ENCODE measurements around the gene HGS.

Gene HGS, protein sequence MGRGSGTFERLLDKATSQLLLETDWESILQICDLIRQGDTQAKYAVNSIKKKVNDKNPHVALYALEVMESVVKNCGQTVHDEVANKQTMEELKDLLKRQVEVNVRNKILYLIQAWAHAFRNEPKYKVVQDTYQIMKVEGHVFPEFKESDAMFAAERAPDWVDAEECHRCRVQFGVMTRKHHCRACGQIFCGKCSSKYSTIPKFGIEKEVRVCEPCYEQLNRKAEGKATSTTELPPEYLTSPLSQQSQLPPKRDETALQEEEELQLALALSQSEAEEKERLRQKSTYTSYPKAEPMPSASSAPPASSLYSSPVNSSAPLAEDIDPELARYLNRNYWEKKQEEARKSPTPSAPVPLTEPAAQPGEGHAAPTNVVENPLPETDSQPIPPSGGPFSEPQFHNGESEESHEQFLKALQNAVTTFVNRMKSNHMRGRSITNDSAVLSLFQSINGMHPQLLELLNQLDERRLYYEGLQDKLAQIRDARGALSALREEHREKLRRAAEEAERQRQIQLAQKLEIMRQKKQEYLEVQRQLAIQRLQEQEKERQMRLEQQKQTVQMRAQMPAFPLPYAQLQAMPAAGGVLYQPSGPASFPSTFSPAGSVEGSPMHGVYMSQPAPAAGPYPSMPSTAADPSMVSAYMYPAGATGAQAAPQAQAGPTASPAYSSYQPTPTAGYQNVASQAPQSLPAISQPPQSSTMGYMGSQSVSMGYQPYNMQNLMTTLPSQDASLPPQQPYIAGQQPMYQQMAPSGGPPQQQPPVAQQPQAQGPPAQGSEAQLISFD

GRCh38 chr17:81683584-81684441 lies at the start of gene HGS, which contains the start of gene ARL16:
Gene HGS (plus strand): TSS chr17:81684011. CDS start chr17:81684067, 56 bp downstream.
Gene ARL16 (minus strand): TSS chr17:81683797. CDS start chr17:81683753, 44 bp downstream.
- Histone ChIP-seq H3K4me3 (ENCODE audit: low read length) (peak within 1 kb of the TSS; percentile 86), H3K9me3 (ENCODE audit: low read length) (no peaks in the 10 kb centered on the region), H3K27me3 (ENCODE audit: insufficient read depth, low read length) (no peaks in the 10 kb centered on the region), H2AFZ (ENCODE audit: low read depth, low read length) (peak within 1 kb of the TSS; percentile 20), H3K36me3 (ENCODE audit: insufficient read depth, low read length) (peaks cover 30% of the 10 kb centered on the region), H3K4me1 (ENCODE audit: insufficient read depth, low read length) (peaks cover 21% of the 10 kb centered on the region)

DNA sequence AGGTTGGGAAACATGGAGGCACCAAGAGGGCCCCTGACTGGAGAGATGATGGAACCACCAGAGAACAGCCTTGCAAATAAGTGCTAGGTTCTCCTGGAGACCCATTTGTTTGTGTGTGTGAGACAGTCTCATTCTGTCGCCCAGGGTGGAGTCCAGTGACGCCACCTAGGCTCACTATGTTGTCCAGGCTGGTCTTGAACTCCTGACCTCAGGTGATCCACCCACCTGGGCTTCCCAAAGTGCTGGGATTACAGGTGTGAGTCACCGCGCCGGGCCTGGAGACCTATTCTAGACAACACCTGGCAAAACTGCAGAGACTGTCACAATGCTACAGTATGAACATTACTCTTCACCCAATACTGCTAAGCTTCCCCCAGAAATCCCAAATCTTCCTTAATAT lies 48.4 kb upstream of the HGS start:
- H3K27me3 ChIP-seq (ENCODE audit: insufficient read depth, low read length): no peaks in the 10 kb centered on the region
- no peaks in the 10 kb centered on the region for H3K9me3 ChIP-seq (ENCODE audit: low read length)
- H3K4me3 ChIP-seq (ENCODE audit: low read length): peak overlapping the region; percentile 65

DNA sequence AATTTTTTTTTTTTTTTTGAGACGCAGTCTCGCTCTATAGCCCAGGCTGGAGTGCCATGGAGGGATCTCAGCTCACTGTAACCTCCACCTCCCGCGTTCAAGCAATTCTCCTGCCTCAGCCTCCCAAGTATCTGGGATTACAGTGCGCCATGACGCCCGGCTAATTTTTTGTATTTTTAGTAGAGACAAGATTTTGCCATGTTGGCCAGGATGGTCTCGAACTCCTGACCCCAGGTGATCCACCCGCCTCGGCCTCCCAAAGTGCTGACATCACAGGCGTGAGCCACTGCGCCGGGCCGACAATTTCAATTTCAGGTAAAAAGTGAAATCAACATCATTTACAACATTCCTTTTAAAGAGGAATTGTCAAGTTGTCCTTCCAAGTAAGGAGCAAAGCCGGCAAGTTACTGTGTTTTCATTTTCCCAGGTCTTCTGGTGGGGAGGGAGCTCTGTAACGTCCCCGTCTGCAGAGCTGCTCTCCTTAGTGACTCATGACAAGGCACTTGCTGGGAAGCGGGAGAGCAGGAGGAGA lies 47.8 kb upstream of the HGS start:
- H3K27me3 ChIP-seq (ENCODE audit: insufficient read depth, low read length): no peaks in the 10 kb centered on the region
- H3K9me3 ChIP-seq (ENCODE audit: low read length): no peaks in the 10 kb centered on the region
- peak overlapping the region; percentile 65 for H3K4me3 ChIP-seq (ENCODE audit: low read length)
- H3K4me1 ChIP-seq (ENCODE audit: insufficient read depth, low read length): peaks cover 10% of the 10 kb centered on the region
- H3K36me3 ChIP-seq (ENCODE audit: insufficient read depth, low read length): peaks cover 5% of the 10 kb centered on the region
- H2AFZ ChIP-seq (ENCODE audit: low read depth, low read length): no peak overlapping the region

More for the DNA sequence above, 48.4 kb upstream of the HGS start:
- Histone ChIP-seq H2AFZ (ENCODE audit: low read depth, low read length) (no peak overlapping the region), H3K4me1 (ENCODE audit: insufficient read depth, low read length) (peaks cover 10% of the 10 kb centered on the region), H3K36me3 (ENCODE audit: insufficient read depth, low read length) (peaks cover 5% of the 10 kb centered on the region)

GRCh38 chr17:81636505-81637288 lies 47.1 kb upstream of the HGS start, which contains the start of the genes NPLOC4 and TSPAN10:
Gene NPLOC4 (minus strand): TSS chr17:81637112. CDS start chr17:81636930, 182 bp downstream.
Gene TSPAN10 (plus strand): TSS chr17:81637196. CDS start chr17:81642413, 5,217 bp downstream.
- H3K9me3 ChIP-seq (ENCODE audit: low read length): no peaks in the 10 kb centered on the region
- peak within 1 kb of the TSS; percentile 65 for H3K4me3 ChIP-seq (ENCODE audit: low read length)
- no peaks in the 10 kb centered on the region for H3K27me3 ChIP-seq (ENCODE audit: insufficient read depth, low read length)
- H3K4me1 ChIP-seq (ENCODE audit: insufficient read depth, low read length): peaks cover 10% of the 10 kb centered on the region
- peaks cover 3% of the 10 kb centered on the region for H3K36me3 ChIP-seq (ENCODE audit: insufficient read depth, low read length)
- H2AFZ ChIP-seq (ENCODE audit: low read depth, low read length): peak within 1 kb of the TSS; percentile 7

GRCh38 chr17:81638683-81639082 lies 45.1 kb upstream of the HGS start:
- Histone ChIP-seq H3K4me3 (ENCODE audit: low read length) (no peak overlapping the region), H3K4me1 (ENCODE audit: insufficient read depth, low read length) (peaks cover 10% of the 10 kb centered on the region), H3K9me3 (ENCODE audit: low read length) (no peaks in the 10 kb centered on the region), H3K27me3 (ENCODE audit: insufficient read depth, low read length) (no peaks in the 10 kb centered on the region), H2AFZ (ENCODE audit: low read depth, low read length) (no peak overlapping the region), H3K36me3 (ENCODE audit: insufficient read depth, low read length) (no peaks in the 10 kb centered on the region)

- Histone ChIP-seq H3K4me3 (ENCODE audit: low read length) (no peak overlapping the region), H3K36me3 (ENCODE audit: insufficient read depth, low read length) (no peaks in the 10 kb centered on the region), H3K9me3 (ENCODE audit: low read length) (no peaks in the 10 kb centered on the region)
Observed at GRCh38 chr17:81640011-81640410, 43.8 kb upstream of the HGS start.

DNA sequence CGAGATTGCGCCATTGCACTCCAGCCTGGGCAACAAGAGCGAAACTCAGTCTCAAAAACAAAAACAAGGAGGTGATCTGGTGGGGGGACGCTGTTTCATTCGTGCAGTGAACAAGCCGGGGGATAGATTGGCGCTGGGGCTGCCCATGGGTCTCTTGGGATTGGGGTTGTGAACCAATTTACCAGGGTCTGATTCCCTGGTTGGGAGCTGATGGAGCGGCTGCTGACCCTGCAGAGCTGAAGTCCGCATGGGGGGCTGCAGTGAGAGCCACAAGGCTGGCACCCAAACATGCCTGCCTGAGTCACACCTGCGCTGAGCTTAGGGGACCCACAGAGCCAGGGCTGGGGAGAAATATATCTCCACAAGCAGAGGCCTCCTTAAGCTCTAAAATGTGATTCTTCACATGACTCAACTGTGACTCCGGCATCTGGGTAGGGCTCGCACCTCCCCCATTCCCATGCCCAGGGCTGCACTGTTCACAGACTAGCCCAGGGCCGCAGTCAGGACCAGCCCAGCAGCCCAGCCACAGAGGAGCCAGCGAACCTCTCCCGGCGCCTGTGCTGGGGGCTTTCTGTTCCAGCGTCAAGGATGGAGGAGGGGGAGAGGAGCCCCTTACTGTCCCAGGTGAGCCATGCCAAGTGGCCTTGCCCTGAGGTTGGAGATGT lies 41.9 kb upstream of the HGS start:
- no peak overlapping the region for H2AFZ ChIP-seq (ENCODE audit: low read depth, low read length)

More at GRCh38 chr17:81640011-81640410, 43.8 kb upstream of the HGS start:
- Histone ChIP-seq H2AFZ (ENCODE audit: low read depth, low read length) (no peak overlapping the region), H3K4me1 (ENCODE audit: insufficient read depth, low read length) (peaks cover 10% of the 10 kb centered on the region), H3K27me3 (ENCODE audit: insufficient read depth, low read length) (no peaks in the 10 kb centered on the region)

GRCh38 chr17:81644496-81644895 lies 39.3 kb upstream of the HGS start:
- Histone ChIP-seq H3K27me3 (ENCODE audit: insufficient read depth, low read length) (peaks cover 18% of the 10 kb centered on the region), H3K4me1 (ENCODE audit: insufficient read depth, low read length) (no peaks in the 10 kb centered on the region), H3K36me3 (ENCODE audit: insufficient read depth, low read length) (no peaks in the 10 kb centered on the region), H3K9me3 (ENCODE audit: low read length) (peaks cover 7% of the 10 kb centered on the region), H3K4me3 (ENCODE audit: low read length) (no peak overlapping the region), H2AFZ (ENCODE audit: low read depth, low read length) (no peak overlapping the region)

More for the DNA sequence above, 41.9 kb upstream of the HGS start:
- Histone ChIP-seq H3K9me3 (ENCODE audit: low read length) (no peaks in the 10 kb centered on the region), H3K4me3 (ENCODE audit: low read length) (no peak overlapping the region), H3K36me3 (ENCODE audit: insufficient read depth, low read length) (no peaks in the 10 kb centered on the region), H3K27me3 (ENCODE audit: insufficient read depth, low read length) (peaks cover 4% of the 10 kb centered on the region), H3K4me1 (ENCODE audit: insufficient read depth, low read length) (no peaks in the 10 kb centered on the region)

DNA sequence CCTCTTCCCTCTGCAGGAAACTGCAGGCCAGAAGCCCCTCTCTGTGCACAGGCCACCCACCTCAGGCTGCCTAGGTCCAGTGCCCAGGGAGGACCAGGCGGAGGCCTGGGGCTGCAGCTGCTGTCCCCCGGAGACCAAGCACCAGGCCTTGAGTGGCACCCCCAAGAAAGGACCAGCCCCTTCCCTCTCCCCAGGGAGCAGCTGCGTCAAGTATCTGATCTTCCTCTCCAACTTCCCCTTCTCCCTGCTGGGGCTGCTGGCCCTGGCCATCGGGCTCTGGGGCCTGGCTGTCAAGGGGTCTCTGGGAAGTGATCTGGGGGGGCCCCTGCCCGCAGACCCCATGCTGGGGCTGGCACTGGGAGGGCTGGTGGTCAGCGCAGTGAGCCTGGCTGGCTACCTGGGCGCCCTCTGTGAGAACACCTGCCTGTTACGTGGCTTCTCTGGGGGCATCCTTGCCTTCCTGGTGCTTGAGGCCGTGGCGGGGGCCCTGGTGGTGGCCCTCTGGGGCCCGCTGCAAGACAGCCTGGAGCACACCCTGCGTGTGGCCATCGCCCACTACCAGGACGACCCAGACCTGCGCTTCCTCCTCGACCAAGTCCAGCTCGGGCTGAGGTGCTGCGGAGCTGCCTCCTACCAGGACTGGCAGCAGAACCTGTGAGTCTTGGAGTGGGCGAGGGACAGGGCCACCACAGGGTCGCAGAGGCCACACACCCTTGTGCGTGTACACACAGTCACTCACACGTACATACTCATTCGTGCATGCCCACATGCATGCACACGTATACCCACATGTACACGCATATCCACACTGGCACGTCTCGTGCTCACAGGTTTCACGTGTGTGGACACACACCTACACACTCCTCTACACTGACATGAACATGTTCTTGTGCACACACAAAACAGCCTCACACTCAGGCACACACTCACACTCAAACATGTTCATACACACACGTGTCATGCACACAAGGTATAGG lies 38.5 kb upstream of the HGS start:
- Histone ChIP-seq H3K9me3 (ENCODE audit: low read length) (peaks cover 7% of the 10 kb centered on the region), H3K4me1 (ENCODE audit: insufficient read depth, low read length) (no peaks in the 10 kb centered on the region), H3K27me3 (ENCODE audit: insufficient read depth, low read length) (peaks cover 18% of the 10 kb centered on the region), H3K4me3 (ENCODE audit: low read length) (no peak overlapping the region), H3K36me3 (ENCODE audit: insufficient read depth, low read length) (no peaks in the 10 kb centered on the region), H2AFZ (ENCODE audit: low read depth, low read length) (no peak overlapping the region)

DNA sequence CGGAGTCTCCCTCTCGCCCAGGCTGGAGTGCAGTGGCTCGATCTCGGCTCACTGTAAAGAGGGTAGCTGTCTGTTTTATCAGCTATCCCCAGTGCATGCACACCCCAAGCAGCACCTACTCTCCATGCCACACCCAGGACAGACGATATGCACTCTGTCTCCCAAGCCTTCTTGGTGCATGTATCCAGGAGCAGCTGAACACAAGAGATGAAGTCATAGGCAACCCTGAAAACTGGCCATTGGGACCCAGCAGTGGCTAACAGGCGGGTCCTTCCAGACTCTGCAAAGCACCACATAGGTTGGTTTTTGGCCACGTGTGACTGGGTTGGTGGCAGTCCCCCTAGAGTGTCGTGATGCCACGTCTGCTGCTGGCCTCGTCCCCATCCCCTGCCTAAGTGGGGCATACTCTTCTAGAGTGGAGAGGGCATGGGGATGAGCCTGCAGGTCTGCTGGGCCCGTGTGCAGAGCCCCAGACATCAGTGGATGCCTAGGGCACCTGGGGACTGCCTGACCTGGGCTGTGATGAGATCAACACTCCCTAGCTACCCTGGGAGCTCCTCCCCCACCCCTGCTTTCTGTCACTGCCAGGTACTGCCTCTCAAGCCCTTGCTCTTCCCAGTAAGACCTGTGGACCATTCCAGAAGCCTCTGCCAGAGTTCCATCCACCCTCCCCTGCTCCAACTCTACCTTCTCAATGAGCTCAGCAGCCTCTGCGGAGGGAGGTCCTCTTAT lies 36.8 kb upstream of the HGS start:
- Histone ChIP-seq H3K4me1 (ENCODE audit: insufficient read depth, low read length) (no peaks in the 10 kb centered on the region), H3K27me3 (ENCODE audit: insufficient read depth, low read length) (peaks cover 18% of the 10 kb centered on the region), H3K9me3 (ENCODE audit: low read length) (peaks cover 7% of the 10 kb centered on the region), H3K4me3 (ENCODE audit: low read length) (no peak overlapping the region), H3K36me3 (ENCODE audit: insufficient read depth, low read length) (no peaks in the 10 kb centered on the region), H2AFZ (ENCODE audit: low read depth, low read length) (no peak overlapping the region)
